GM11168 (cell line): ENCODE measurements around the gene ACER3.

Experiments
- in situ Hi-C: fragments of 300-500 bp; cut with MboI; formaldehyde crosslinking; loops from one replicate; pipeline ENCODE4 v1.12.0; 2022; ENCODE audit warnings: low sequenced_read_pairs; ENCODE audit not compliant: unreplicated experiment

Gene ACER3

DNA sequence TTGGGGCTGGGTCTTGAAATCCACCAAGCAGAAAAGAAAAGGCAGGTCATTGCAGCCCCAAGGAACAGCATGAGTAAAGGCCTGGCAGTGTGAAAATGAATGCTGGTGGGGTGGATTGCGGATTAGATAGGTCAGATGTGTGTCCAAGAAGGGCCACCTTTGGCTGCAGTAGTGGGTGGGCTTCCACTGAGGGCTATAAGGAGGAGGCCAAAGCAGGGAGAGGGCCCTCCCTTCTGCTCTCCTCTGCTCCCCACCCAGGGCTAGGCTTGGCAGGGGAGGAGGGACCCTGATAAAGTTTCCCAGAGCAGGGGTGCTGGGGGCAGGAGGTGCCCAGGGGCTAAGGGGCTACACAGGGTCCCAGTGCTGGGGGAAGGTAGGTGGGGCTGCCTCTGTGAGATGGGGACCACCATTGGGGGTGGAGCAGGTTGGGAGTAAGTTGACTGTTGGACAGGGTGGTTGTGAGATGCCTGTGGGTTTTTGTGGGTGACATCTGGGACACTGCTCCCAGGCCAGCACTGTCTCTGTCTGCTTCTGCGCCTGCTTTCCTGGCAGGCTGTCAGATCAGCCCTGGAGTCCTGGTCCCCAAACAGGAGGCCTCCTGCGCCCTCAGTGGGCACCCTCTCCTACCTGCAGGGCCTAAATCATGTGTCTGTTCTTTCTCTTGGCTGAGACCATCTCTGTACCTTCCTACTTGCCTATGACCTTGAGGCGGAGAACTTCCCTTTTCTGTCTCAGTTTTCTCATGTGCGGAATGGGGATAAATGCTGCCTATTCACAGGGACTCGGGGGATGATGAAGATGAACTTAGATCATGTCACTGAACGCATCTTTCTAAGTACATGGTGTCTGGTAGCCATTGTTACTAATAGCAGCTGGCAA, 208.0 kb downstream of the ACER3 start:
- in situ Hi-C loops: no loop called here

DNA sequence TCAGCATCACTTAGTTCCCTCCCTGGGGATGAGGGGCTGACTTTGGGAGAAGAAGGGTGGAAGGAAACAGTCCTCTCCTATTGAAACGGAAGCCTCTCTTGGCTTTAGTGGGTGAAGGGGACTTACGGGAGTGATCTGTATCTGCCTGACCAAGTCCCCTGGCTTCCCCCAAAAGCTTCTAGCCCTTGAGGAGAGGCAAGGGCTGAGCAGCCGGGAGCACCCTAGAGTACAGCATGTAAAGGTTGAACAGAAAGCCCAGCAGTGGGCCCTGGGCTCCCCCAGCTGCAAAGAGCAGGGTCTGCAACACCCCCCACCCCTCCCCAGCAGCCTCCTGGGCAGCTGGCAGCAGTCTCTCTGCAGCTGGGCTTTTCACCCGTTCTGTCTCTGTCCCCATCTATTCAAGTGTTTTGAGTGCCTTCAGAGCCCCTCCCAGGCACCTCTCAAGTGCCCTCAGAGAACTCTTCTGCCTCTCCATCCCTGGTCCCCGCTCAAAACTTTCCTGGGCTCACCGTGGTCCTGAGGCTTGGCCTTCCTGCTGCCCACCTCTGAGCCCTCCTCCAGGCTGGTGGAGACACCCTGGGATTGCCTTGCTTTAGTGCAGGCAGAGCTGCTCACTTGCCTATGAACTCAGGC, 208.7 kb downstream of the ACER3 start:
- in situ Hi-C loops: no loop called here

DNA sequence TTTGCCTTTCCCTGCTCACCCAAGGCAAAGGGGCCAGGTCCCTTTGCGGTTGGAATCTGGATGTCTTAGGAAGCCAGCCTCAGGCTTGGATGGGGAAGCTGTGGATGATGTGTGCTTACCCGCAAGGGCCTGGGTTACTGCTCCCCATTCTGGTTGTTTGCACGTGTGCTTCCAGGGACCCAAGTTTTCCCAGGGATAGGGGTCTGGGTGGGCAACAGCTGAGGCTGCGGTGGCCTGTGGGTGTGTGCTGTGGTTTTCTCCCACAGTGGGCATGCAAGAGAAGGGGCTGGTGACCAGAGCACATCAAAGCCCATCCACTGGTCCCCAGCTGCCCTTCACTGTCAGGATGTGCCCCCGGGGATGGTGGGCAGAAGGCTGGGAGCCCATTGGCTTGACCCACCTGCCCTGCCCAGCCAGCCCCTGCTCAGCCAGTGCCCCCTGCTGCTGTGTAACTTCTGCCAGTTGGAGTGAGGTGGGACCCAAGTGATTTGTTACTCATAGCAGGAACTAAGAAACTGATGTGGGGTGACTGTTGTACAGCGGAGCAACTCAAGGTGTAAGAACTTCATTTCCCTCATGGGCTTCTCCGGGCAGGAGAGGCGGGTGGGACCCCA, 209.4 kb downstream of the ACER3 start:
- in situ Hi-C loops: no loop called here

DNA sequence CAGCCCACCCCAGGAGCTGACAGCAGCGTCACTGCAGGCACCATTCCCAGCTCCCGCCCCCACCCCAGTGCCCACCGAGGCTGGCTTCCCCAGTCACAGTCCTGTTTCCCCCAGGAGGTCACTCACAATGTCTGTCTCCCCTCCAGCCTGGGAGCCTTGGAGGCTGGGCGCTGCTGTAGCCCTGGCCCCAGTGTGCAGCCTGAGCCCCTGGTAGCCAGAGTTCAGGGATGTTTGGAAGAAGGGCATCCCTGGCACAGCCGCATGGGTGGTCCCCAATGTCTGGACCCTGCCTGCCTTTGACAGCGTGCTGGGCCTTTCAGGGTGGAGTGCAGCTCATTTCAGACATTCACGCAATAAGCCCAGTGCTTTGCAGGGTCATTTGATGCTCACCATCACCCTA, 210.4 kb downstream of the ACER3 start:
- in situ Hi-C loops: no loop called here

DNA sequence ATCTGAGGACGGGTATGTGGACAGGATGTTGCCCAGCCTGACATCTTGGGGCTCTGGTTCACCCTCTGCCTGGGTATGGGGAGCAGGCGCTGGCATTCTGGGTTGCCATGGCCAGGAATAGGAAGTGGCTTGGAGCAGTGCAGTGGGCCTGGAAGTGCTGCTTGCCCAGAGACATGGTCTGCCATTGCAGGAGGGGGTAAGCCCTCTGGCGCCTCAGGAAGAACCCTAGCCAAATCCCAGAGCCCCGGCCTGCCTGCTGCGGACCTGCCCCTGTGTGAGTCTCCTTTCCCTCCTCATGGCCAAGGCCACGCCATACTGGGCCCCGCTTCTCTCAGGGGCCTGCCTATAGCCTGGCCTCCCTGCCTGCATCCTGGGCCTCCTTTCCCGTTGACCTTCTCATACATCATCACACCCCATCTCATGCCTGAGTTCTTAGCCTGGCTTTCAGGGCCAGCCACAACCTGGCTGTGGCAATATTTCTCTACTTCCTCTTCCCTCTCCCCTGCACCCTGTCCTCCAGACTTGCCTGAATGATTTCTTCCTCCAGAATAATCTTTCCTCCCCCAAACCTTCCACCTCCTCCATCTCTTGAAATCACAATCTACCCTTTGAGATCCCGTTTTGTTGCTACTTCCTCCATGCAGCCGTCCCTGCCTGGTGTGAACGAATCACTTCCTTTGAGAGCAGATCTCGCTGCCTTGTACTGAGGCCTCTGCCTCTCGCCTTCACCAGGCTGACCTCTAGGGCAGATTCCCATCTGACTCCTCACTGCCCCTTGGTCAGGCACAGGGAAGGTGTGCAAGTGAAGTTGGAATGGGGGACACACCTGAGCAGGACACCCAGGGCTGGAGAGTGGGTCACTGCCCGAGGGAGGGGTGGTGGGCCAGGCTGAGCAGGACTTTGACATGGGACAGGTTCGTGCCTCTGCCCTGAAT, 211.2 kb downstream of the ACER3 start:
- in situ Hi-C loops: no loop called here

DNA sequence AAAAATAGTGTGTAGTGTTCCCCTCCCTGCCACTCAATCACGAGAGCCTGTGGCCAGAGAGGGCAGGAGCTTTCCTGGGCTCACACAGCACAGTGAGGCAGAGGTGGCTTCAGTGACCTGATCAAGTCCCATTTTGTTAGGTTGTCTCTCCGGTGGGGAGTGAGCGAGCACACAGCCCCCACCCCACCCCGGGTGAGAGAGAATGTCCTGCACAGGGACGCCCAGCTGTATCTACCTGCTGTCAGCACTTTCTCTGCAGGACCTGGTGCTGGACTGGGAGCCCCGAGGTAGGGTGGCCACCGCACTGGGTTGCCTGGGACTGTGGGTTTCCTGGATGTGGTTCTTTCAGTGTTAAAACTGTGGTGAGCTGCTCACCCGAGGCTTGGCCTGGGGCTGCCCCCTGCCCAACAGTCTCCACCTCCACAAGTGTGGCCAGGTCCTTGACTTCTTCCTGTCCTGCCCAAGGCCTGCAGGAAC, 212.2 kb downstream of the ACER3 start:
- in situ Hi-C loops: no loop called here

DNA sequence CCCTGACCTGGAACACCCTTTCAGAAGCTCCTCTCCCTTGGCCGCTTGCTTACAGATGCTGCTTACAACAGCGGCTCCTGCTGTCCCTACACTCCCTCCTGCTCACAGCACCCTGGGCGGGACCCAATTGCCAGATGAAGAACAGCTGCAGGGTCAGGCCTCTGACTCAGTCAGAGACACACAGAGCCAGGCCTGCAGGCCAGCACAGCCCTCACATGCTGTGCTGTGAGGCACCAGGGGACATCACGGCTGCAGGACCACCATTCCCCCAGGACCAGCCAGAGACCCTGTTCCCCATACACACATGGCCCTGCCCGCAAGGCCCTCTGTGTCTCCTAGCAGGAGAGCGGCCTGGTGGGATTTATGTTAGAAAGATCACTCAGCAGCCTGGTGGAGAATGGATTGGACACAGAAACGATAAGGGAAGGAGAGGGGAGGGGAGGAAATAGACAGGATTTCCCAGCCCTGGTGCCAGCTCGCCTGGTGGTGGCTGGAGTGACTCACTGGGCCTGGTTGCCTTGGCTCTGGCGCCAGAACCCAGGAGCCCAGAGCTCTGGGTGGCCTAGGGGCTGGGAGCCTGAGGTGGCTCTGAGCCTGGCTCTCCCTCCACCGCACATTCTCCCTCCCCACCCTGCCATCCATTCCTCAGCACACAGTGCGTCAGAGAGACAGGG, 212.7 kb downstream of the ACER3 start:
- in situ Hi-C loops: no loop called here

DNA sequence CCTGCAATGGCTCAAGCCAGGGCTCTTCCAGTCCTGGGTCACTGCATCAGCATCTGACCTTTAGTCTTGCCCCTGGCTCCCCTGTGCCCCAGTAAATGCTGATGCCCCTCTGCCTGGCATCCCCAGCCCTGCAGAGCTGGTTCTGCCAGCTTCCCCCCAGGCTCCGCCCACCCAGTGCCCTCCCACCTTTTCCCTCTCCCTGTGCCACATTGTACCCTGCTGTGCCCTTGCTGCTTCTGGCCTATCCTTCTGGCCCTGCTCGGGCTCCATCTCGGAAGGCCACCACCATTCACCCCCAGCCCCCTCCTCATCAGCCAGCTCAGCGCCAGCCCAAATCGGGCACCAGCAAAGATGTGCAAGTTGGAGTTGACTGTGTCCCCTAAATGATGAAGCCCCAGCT, 213.5 kb downstream of the ACER3 start:
- in situ Hi-C loops: no loop called here

DNA sequence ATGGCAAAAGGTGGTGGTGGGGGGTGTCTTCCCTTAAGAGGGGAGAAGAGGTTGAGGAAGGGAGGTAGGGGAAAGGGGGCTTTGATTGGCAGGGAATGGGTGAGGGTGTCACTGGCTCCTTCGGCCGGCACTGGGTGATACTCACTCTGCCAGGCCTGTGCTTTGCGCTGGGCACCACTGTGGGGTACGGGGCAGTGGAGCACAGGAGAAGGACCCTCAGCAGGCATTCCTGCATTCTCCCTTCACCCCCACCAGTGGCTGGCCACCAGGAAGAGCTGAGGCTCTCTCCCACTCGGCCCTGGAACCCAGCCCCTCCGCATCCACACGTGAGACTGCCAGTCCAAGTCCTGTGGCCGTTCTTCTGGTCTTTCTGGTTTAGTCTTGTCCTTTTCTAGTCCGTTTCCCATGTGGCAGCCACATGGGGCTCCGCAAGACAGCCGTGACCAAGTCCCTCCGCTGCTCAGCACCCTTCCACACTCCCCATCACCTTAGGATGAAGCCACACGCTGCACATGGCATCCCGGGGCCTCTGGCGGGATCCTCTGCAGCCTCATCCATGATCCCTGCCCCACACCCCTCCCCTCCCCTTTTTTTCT, 214.0 kb downstream of the ACER3 start:
- in situ Hi-C loops: no loop called here

DNA sequence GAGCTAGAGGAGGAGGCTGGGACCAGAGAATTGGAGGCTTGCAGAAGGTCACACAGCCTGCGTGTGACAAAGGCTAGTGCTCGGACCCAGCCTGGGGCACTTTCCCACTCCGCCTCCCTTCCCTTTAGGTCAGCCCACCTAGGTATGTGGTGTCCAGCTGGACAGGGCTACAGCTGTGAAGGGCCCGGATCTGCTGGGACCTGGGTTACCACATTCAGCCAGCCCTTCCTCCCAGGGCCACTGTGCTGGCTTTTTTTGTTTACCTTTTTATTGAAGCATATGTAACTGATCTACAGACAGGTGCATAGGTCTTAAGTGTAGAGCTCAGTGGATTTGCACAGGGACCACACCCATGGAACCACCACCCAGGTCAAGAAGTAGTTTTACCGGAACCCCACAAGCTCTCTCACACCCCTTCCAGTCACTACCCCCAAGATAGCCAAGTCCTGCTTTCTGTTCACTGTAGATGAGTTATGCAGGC, 214.7 kb downstream of the ACER3 start:
- in situ Hi-C loops: no loop called here
